ENCODE results near the gene ACTG1. TPM values are rescaled to one million over a fixed set of nuclear protein-coding genes. Genes with fewer than 3 reads are reported as not detected.

The ACTG1 gene
- total RNA-seq, 1 experiment from 2014 or later: 4,160 TPM

- Histone ChIP-seq H2BK12ac (ENCODE audit: insufficient read length, low read depth, low read length) (no peak overlapping the region), H3K9ac (ENCODE audit: extremely low read depth, insufficient read length, low read length) (no peak overlapping the region), H2AFZ (ENCODE audit: low read length) (no peak overlapping the region), H2AK5ac (ENCODE audit: insufficient read length, low read length) (no peak overlapping the region), H3K27ac (ENCODE audit: insufficient read length, low read depth, low read length) (no peak overlapping the region), H3K18ac (ENCODE audit: insufficient read length, low read depth, low read length) (no peak overlapping the region), H4K20me1 (ENCODE audit: control insufficient read depth, insufficient read depth, insufficient read length) (no peaks in the 10 kb centered on the region), H3K79me1 (ENCODE audit: insufficient read depth, low read depth, low read length, poor library complexity, severe bottlenecking) (no peaks in the 10 kb centered on the region), H2BK20ac (ENCODE audit: low read depth, low read length, poor library complexity, severe bottlenecking) (no peak overlapping the region), H3K79me2 (ENCODE audit: insufficient read depth, low read length) (no peaks in the 10 kb centered on the region), H2BK120ac (ENCODE audit: low read depth, low read length, poor library complexity, severe bottlenecking) (no peak overlapping the region), H2BK15ac (ENCODE audit: low read depth, low read length) (no peak overlapping the region), H3K4me1 (ENCODE audit: insufficient read depth, low read length) (no peaks in the 10 kb centered on the region), H3K23me2 (ENCODE audit: insufficient read length, low read depth, low read length, poor library complexity, severe bottlenecking) (no peaks in the 10 kb centered on the region), H4K8ac (replicated peaks; ENCODE audit: insufficient read length, low read depth, low read length) (no peak overlapping the region), H3K4me2 (ENCODE audit: insufficient read depth, insufficient read length, low read length) (no peak overlapping the region), H4K91ac (ENCODE audit: insufficient read length, low read depth, low read length) (no peak overlapping the region), H3K4ac (ENCODE audit: low read depth, low read length) (no peak overlapping the region), H3K27me3 (ENCODE audit: insufficient read depth, low read length) (no peaks in the 10 kb centered on the region), H3K9me3 (ENCODE audit: control insufficient read depth, low read depth, low read length) (no peaks in the 10 kb centered on the region), H3T11ph (ENCODE audit: low read length) (no peak overlapping the region), H3K14ac (ENCODE audit: insufficient read depth, low read length) (no peak overlapping the region), H3K56ac (ENCODE audit: insufficient read length, low read depth, low read length) (no peak overlapping the region), H2BK5ac (ENCODE audit: insufficient read length, low read length) (no peak overlapping the region), H3K23ac (ENCODE audit: insufficient read length, low read depth, low read length) (no peak overlapping the region), H4K5ac (ENCODE audit: insufficient read length, low read depth, low read length) (no peak overlapping the region)
- Mint-ChIP-seq H3K9me3 (no peaks in the 10 kb centered on the region), H3K27me3 (ENCODE audit: low read depth) (peaks cover 18% of the 10 kb centered on the region), H3K4me3 (no peak overlapping the region), H3K27ac (no peak overlapping the region), H3K36me3 (ENCODE audit: insufficient read depth in 1 of 3, low read depth in 3 of 3) (no peaks in the 10 kb centered on the region), H3K4me1 (peaks cover 7 to 8% of the 10 kb centered on the region in 2 experiments)
- WGBS (ENCODE audit: extremely low coverage, insufficient read length, low lambda C conversion rate): no CpG with 5 or more reads among the region's 64 CpGs
- TF ChIP-seq CTCF (conservative IDR thresholded peaks at IDR 0.05): no peak
- DNase-seq: no peak
Measured at GRCh38 chr17:81498953-81499600, 13.5 kb downstream of the ACTG1 start.

All from H9 (cell line).